ENCODE data around the gene NAT10.
A peak's percentile ranks its signal among the peaks of the same experiment; 100 is the strongest.

The NAT10 gene

GRCh38 chr11:34150494-34151151 lies 45.2 kb downstream of the NAT10 start:
- DNase-seq = no peak

GRCh38 chr11:34151166-34151565 lies 45.7 kb downstream of the NAT10 start:
- no peak for DNase-seq

- DNase-seq = no peak
These were observed 46.8 kb downstream of the NAT10 start for GRCh38 chr11:34151916-34152845.

- no peak for DNase-seq
These were observed 48.8 kb downstream of the NAT10 start for GRCh38 chr11:34154059-34154875.

- peak; percentile 27 for DNase-seq
These were observed 49.8 kb downstream of the NAT10 start for GRCh38 chr11:34155057-34155756.

- no peak for DNase-seq
These were observed 50.3 kb downstream of the NAT10 start for GRCh38 chr11:34155757-34156062.

GRCh38 chr11:34157163-34157562 lies 51.7 kb downstream of the NAT10 start:
- DNase-seq = no peak

GRCh38 chr11:34158661-34159060 lies 53.2 kb downstream of the NAT10 start:
- no peak for DNase-seq

GRCh38 chr11:34160049-34160721 lies 54.8 kb downstream of the NAT10 start:
- DNase-seq = no peak

- DNase-seq = no peak
These were observed 55.4 kb downstream of the NAT10 start for GRCh38 chr11:34160791-34161190.

GRCh38 chr11:34161361-34161760 lies 55.9 kb downstream of the NAT10 start:
- no peak for DNase-seq

- DNase-seq = no peak
These were observed 56.5 kb downstream of the NAT10 start for GRCh38 chr11:34161812-34162492.

- no peak for DNase-seq
These were observed 57.0 kb downstream of the NAT10 start for GRCh38 chr11:34162493-34162820.

- no peak for DNase-seq
These were observed 57.4 kb downstream of the NAT10 start for GRCh38 chr11:34162856-34163255.

- DNase-seq = no peak
These were observed 59.7 kb downstream of the NAT10 start for GRCh38 chr11:34165121-34165520.

- no peak for DNase-seq
These were observed 60.5 kb downstream of the NAT10 start for GRCh38 chr11:34165786-34166555.

GRCh38 chr11:34166806-34167740 lies 61.6 kb downstream of the NAT10 start:
- no peak for DNase-seq

GRCh38 chr11:34167961-34168360 lies 62.5 kb downstream of the NAT10 start:
- DNase-seq = no peak

- DNase-seq = no peak
These were observed 63.4 kb downstream of the NAT10 start for GRCh38 chr11:34168642-34169420.
